ENCODE results near the gene CYP2U1.

DNA sequence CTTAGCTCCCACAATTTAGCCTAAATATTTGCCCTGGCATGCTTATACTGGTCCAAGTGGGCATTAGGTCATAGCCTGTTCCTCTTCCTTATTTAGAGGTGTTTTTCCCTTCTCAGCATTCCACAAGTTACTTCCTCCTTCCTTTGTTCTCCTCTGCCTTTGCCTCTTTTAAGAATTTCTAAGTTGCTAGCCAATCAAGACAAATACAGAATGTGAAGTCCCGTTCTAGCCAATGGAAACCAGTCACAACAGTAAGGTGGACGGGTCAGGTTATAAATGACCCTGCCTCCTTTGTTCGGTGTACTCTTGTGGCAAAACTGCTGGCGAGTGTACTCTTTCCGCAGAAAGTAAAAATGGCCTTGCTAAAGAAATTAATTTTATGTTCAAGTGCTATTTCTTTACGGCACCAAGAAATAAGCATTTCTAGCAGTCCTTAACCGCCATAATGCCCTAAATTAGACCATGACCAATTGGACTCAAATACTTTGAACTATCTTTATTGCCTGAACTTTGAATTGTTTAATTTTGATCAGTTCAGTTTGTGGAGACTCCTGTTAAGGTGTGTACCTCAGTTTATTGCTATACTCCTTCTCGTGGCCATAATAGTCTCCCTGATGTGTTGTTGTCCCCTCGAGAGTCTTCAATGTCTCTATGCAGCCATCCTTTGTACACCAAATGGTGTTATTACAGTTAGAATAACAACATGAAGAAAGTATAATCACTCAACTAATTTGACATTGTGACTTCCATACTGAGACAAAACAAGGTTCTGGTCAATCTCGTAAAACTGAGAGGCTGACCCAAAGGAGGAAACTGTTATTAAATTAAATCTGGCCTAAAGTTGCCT, 56.8 kb downstream of the CYP2U1 start:
- TF ChIP-seq, protein P1, sequence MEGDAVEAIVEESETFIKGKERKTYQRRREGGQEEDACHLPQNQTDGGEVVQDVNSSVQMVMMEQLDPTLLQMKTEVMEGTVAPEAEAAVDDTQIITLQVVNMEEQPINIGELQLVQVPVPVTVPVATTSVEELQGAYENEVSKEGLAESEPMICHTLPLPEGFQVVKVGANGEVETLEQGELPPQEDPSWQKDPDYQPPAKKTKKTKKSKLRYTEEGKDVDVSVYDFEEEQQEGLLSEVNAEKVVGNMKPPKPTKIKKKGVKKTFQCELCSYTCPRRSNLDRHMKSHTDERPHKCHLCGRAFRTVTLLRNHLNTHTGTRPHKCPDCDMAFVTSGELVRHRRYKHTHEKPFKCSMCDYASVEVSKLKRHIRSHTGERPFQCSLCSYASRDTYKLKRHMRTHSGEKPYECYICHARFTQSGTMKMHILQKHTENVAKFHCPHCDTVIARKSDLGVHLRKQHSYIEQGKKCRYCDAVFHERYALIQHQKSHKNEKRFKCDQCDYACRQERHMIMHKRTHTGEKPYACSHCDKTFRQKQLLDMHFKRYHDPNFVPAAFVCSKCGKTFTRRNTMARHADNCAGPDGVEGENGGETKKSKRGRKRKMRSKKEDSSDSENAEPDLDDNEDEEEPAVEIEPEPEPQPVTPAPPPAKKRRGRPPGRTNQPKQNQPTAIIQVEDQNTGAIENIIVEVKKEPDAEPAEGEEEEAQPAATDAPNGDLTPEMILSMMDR (IDR thresholded peaks at IDR 0.05) = no peak
- TF ChIP-seq POLR2AphosphoS5 (IDR thresholded peaks at IDR 0.05; ENCODE audit: insufficient read depth in 1 of 2, low read depth in 1 of 2) (no peak), POLR2A (IDR thresholded peaks at IDR 0.05) (no peak)
